ENCODE data around the gene FBXO27. TPM values are rescaled to one million over a fixed set of nuclear protein-coding genes. Genes with fewer than 3 reads are reported as not detected.

FBXO27 gene
- total and polyA plus RNA-seq, 2 of the 13 experiments (the other 11 are each of a cell fraction or from before 2014, with no cell fraction given), result 0.15 to 2.8 TPM

- ATAC-seq, result no peak
These were observed 54.0 kb downstream of the FBXO27 start for GRCh38 chr19:38978326-38978689.

GRCh38 chr19:38977445-38978325, 54.7 kb downstream of the FBXO27 start:
- Histone ChIP-seq H4K20me1 (ENCODE audit: insufficient read depth, low read length) (no peaks in the 10 kb centered on the region), H3K4me2 (ENCODE audit: low read depth, low read length) (peak overlapping the region; percentile 42), H3K27ac (ENCODE audit: extremely low read length, insufficient read depth, low read length) (peak overlapping the region; percentile 99), H3K4me1 (ENCODE audit: insufficient read depth, low read length) (peaks cover 50% of the 10 kb centered on the region), H3K9ac (ENCODE audit: insufficient read depth, low read depth, low read length) (no peak overlapping the region), H3K9me3 (ENCODE audit: low read length) (no peaks in the 10 kb centered on the region), H2AFZ (ENCODE audit: low read length) (no peak overlapping the region), H3K4me3 (replicated peaks in 1 of 3; ENCODE audit: insufficient read depth in 1 of 3, low read depth in 2 of 3, low read length in 3 of 3) (no peak overlapping the region), H3K27me3 (ENCODE audit: control insufficient read depth in 1 of 2, insufficient read depth in 2 of 2, low read length in 2 of 2) (no peaks in the 10 kb centered on the region), H3K36me3 (replicated peaks in 1 of 2; ENCODE audit: control insufficient read depth in 1 of 2, insufficient read depth in 2 of 2, low read length in 2 of 2) (0 out of 5 replicates have a peak, but pooled peaks cover 0 to 3% of the 10 kb centered on the region in 2 experiments), H3K79me2 (ENCODE audit: insufficient read depth, low read length) (peaks cover 26% of the 10 kb centered on the region)
- ATAC-seq (no peak), FAIRE-seq (peak; percentile 60), DNase-seq (ENCODE audit: low spot score) (no peak)
- no TSS peak for BruUV-seq (replicated peaks)
- WGBS (ENCODE audit: low lambda C conversion rate), result 39% methylated on average over 14 of the region's 15 CpGs
- intact Hi-C loops (cut with micrococcal nuclease; ENCODE audit: unreplicated experiment), result loop anchor here (5.0 kb wide), 1 partner anchor 75 kb away; no protein-coding TSS in a partner anchor
- POLR2A ChIA-PET, result no interaction called here
- in situ Hi-C loops (cut with HindIII; ENCODE audit: extremely low pct_ligation_motif_present, low pct_unique_long_range_greater_than_20kb), result loop anchor here (5.0 kb wide), 1 partner anchor 60 kb away; no protein-coding TSS in a partner anchor
- CTCF ChIA-PET (ENCODE audit: low intra/inter-chr PET ratio, low total read pairs), result no interaction called here
- TF ChIP-seq AHDC1 (CRISPR knock-in tag; IDR thresholded peaks at IDR 0.05; ENCODE audit: borderline replicate concordance), result 0 out of 2 replicates have a peak, but pooled peaks have one; percentile 34
- no peak for TF ChIP-seq KLF12 (CRISPR knock-in tag; IDR thresholded peaks at IDR 0.05; ENCODE audit: borderline replicate concordance)
- TF ChIP-seq ARNT2 (CRISPR knock-in tag; IDR thresholded peaks at IDR 0.05; ENCODE audit: low read depth), result no peak
- TF ChIP-seq ZNF44 (CRISPR knock-in tag; IDR thresholded peaks at IDR 0.05), result no peak
- no peak for TF ChIP-seq SP4 (CRISPR knock-in tag; IDR thresholded peaks at IDR 0.05)
- no peak for TF ChIP-seq TRIM24 (CRISPR knock-in tag; IDR thresholded peaks at IDR 0.05)
- no peak for TF ChIP-seq SALL2 (CRISPR knock-in tag; IDR thresholded peaks at IDR 0.05)
- TF ChIP-seq STAT5B (CRISPR knock-in tag; IDR thresholded peaks at IDR 0.05), result 0 out of 2 replicates have a peak, but pooled peaks have one; percentile 23

More at GRCh38 chr19:38978326-38978689, 54.0 kb downstream of the FBXO27 start:
- ChIA-PET POLR2A (no interaction called here), CTCF (ENCODE audit: low intra/inter-chr PET ratio, low total read pairs) (no interaction called here)
- peak overlapping the region; percentile 42 for H3K4me2 ChIP-seq (ENCODE audit: low read depth, low read length)
- WGBS (ENCODE audit: low lambda C conversion rate), result 30% methylated on average over 3 of the region's 3 CpGs
- H3K36me3 ChIP-seq (replicated peaks in 1 of 2; ENCODE audit: control insufficient read depth in 1 of 2, insufficient read depth in 2 of 2, low read length in 2 of 2), result no peaks in the 10 kb centered on the region
- in situ Hi-C loops (cut with HindIII; ENCODE audit: extremely low pct_ligation_motif_present, low pct_unique_long_range_greater_than_20kb), result loop anchor here (5.0 kb wide), 1 partner anchor 59 kb away; no protein-coding TSS in a partner anchor
- TF ChIP-seq GABPA (IDR thresholded peaks at IDR 0.05; ENCODE audit: low read depth, low read length), result no peak
- TF ChIP-seq GABPA (CRISPR knock-in tag; IDR thresholded peaks at IDR 0.05; ENCODE audit: low read depth), result peak; percentile 6; the same call in 1 of the 2 replicates
- TF ChIP-seq YY1 (IDR thresholded peaks at IDR 0.05; ENCODE audit: insufficient read depth, insufficient replicate concordance, low read depth, low read length), result no peak
- 0 out of 2 replicates have a peak, but pooled peaks have one; percentile 10 for TF ChIP-seq ZFX (CRISPR knock-in tag; IDR thresholded peaks at IDR 0.05; ENCODE audit: low read depth)
- TF ChIP-seq PHF21A (CRISPR knock-in tag; IDR thresholded peaks at IDR 0.05), result 0 out of 2 replicates have a peak, but pooled peaks have one; percentile 28
- peak; percentile 58; the same call in 1 of the 2 replicates for TF ChIP-seq ZMYM2 (CRISPR knock-in tag; IDR thresholded peaks at IDR 0.05)
- TF ChIP-seq ZNF720 (CRISPR knock-in tag; IDR thresholded peaks at IDR 0.05), result no peak
- TF ChIP-seq MAFK (conservative IDR thresholded peaks at IDR 0.05 in 1 of 2, IDR thresholded peaks at IDR 0.05 in 1 of 2; ENCODE audit: low read length in 2 of 2), result peak in 1 of 2 experiments; percentile 16; a peak in 1 of 4 replicates
- DNase-seq (ENCODE audit: low spot score) (no peak), FAIRE-seq (no peak)
- intact Hi-C loops (cut with micrococcal nuclease; ENCODE audit: unreplicated experiment), result loop anchor here (5.0 kb wide), 1 partner anchor 74 kb away; no protein-coding TSS in a partner anchor
- BruUV-seq (replicated peaks), result no TSS peak
- no peaks in the 10 kb centered on the region for H3K9me3 ChIP-seq (ENCODE audit: low read length)
- H3K4me3 ChIP-seq (replicated peaks in 1 of 3; ENCODE audit: insufficient read depth in 1 of 3, low read depth in 2 of 3, low read length in 3 of 3), result no peak overlapping the region
- H2AFZ ChIP-seq (ENCODE audit: low read length), result no peak overlapping the region
- H3K4me1 ChIP-seq (ENCODE audit: insufficient read depth, low read length), result peaks cover 44% of the 10 kb centered on the region
- H4K20me1 ChIP-seq (ENCODE audit: insufficient read depth, low read length), result no peaks in the 10 kb centered on the region
- H3K27ac ChIP-seq (ENCODE audit: extremely low read length, insufficient read depth, low read length), result peak overlapping the region; percentile 20
- H3K79me2 ChIP-seq (ENCODE audit: insufficient read depth, low read length), result peaks cover 21% of the 10 kb centered on the region
- H3K27me3 ChIP-seq (ENCODE audit: control insufficient read depth in 1 of 2, insufficient read depth in 2 of 2, low read length in 2 of 2), result no peaks in the 10 kb centered on the region
- H3K9ac ChIP-seq (ENCODE audit: insufficient read depth, low read depth, low read length), result no peak overlapping the region
